DMS114 treated with DMSO at 0.1 percent for 48 hours (cell line): ENCODE data around the gene XYLT1.

Experiments used
- DNase-seq: peaks from one replicate; lab custom pipeline; 2025; ENCODE audit not compliant: unreplicated experiment; lab: John Stamatoyannopoulos, UW

XYLT1 gene

DNA sequence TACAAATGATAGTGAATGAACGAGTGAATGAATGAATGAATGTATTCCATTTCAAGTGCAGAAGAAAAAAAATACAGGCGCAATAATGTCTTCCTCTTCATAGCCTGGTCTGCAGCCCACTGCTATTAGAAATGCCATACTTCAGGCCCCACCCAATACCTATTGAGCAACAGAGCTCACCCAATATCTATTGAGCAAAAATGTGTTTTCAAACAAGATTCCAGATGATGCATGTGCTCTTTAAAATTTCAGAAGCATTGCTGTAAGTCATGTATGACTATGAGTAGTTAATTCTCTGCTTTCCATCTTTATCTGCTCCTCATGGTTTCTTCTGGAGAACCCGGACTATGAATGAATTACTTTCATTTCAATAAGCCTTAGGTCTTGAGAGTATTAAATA, 308.2 kb downstream of the XYLT1 start:
- DNase-seq = no peak

DNA sequence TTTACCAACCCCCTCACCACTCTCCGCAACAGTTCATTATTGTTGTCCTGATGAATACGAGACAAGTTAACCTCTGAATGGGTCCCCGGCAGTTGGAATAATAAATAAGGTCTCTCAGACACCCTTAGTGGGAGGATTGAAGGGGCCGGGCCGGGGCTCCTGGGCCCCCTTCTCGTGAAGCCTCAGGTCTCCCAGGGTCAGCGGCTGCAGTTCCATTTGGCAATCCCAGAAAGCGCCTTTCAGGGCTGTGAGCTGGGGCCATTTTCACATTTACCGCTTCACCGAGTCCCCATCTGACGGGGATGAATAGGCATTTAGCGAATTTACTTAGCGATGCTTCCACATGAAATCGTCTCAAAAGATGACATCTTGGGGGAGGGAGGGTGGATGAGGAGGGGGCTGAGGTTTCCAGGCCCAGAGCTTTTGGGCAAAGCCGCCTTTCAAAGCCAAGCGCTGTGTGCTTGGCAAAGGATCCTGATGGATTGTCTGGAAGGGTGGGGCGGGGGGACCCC, 309.8 kb downstream of the XYLT1 start:
- no peak for DNase-seq

DNA sequence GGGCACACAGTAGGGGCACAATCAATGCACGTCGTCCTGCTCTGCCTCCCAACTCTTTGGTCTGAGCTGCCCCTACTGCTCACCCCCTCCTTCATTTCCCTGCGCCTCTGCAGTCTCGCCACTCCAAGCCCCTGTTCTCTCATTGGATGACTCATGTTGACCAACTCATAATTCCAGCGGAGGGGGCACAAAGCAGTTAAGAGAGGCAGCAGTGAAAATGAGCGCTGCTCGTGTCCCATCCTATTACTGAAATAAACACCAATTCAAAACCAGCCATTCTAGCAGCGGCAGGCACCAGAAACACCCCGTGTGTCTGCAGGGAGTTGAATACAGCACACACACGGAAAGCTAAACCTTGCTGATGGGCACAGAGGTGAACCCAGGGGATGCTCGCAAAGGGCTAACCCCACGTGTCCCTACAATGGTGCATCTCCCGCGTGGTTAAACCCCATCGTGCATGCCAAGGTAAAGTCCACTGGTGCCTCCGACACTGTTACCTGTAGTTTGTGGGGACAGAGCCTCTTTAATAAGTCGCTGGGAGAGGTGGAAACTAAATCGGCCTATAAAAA, 310.4 kb downstream of the XYLT1 start:
- DNase-seq = no peak

DNA sequence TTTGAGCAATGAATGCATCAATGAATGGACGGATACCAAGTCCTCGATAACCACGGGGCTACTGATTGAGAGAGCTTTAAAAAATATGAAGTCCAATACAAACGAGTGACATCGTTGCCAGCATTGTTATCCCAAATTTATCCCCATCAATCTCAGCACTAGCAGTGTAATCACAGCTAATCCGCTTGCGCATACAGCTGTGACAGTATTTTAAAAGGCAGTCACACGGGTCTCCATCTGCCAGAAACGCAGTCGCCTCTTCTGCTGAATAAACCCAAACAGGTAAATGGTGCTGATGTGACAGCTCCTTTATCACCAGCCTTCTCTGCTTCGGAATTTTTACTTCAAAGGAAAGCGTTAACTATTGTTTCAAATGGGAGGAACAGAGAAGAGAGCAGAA, 311.1 kb downstream of the XYLT1 start:
- DNase-seq = no peak

DNA sequence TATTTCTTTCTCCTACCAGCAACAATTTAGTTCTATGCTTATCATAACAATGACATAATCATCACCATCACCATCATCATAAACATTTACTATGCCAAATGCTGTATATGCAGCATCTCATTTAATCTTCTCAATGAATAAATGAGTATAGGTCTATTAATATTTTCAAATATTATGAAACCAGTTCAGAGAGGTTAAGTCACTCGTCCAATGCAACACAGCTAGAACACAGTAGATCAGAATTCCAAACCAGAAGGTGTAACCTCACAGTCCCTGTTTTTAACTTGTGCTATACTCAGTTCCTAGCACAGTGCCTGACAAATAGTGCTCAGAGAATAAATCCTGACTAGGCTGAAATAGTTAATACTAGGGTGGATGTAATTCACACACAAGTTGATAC, 314.8 kb downstream of the XYLT1 start:
- DNase-seq = no peak

DNA sequence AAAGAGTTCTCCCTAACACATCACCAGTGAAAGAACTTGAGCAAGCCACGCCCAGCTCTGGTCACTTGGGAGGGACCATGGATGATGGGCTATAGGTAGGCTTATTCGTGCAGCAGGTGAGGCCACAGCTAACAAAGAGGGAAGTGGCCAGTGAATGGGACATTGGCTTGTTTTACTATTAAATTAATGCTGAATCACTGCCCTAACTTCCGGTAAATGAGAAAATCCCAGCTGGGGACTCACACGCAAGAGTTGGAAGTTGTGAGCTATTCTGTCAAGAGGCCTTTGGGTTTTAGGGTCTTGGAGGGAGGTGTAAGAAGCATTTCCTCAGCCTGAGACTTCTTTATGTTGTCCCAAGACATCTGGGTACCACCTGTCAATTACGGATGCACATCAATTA, 315.3 kb downstream of the XYLT1 start:
- no peak for DNase-seq

DNA sequence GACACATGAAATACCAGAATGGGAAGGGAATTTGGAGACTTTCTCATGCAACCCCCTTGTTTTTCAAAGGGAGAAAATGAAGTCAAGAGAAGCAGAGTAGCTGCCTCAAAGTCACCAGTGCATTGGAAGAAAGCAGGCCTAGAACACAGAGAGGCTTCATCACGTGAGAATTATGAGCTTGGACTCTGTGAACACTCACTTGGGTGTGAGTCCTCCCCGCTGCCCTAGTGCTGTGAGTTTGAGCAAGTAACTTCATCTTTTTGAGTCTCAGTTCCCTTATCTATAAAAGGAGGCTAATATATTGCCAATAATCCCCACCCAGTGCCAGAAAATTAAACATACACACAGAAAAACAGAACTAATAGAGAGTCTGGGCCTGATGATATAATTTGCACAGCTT, 315.8 kb downstream of the XYLT1 start:
- no peak for DNase-seq

DNA sequence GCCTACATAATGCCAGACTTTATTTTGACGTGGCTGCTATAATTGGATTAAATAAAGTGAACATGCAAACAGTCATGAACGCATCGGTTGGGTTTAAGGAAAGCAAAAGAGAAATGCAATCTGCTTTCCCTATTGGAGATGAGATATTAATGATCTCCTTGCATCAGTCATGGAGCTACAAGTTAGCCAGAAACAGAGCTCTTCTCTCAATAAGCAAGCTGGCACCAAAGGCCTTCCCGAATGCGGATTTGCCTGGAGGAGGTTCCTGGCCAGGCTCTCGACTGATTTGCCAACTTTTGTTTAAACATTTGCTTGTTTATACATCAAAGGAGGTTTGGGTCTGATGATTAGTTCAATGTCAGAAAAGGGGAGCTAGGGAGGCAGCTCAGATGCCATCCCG, 318.4 kb downstream of the XYLT1 start:
- no peak for DNase-seq

DNA sequence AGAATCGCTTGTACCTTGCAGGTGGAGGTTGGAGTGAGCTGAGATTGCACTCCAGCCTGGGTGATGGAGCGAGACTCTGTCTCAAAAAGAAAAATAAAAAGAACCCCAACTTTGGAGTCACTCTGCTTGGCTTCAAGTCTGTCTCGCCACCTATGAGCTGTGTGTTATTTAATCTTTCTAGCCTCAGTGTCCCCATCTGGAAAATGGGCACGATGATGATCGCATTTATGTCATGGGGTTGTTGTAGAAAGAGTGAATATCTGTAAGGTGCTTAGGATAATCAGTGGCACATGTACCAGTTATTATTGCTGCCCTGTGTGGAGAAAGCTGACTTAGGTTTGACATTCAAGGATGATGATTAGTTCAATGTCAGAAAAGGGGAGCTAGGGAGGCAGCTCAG, 319.4 kb downstream of the XYLT1 start:
- DNase-seq = no peak

DNA sequence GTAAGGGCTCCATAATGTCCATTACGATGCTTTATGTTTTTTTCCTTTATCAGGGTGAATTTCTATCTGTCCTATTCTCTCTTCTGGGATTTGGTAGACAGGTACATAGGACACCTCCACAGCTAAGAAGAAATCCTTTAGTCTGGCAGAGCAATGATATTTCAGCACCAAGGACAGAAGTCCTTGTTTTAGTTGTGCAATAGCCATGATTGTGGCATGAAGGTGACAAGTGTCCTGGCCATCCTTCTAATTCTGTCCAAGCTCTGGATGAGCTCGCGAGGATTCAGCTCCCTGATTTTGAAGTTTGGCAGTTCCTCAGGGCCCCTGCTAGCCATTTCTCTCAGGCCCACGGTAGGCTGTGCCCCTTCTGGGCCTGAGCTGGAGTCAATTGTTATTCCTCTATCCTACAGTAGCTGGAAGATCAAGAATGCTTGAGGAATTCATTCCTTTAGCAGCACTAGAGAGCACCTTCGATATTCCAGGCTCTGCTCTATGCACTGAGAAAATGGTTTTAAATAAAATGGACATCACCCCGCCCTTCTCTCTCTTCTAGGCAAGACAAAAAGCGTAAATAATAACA, 320.8 kb downstream of the XYLT1 start:
- DNase-seq = no peak

DNA sequence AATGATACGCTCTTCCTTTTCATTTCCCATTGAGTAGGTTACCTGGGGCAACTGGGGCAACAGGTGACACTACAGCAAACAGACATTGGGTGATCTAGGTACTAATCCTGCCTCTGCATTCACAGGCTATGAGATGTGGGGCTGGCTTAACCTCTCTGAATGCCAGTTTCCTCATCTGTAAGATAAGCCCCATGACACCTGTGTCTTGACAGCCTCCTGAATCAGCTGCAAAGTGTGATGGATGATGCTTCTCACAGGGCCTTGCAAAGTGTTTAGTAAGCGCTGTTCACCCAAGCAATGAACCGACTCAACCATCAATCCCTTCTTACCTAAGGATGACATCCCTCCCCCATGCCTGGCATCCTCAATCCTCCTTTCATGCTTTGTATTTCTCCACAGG, 322.8 kb downstream of the XYLT1 start:
- no peak for DNase-seq

DNA sequence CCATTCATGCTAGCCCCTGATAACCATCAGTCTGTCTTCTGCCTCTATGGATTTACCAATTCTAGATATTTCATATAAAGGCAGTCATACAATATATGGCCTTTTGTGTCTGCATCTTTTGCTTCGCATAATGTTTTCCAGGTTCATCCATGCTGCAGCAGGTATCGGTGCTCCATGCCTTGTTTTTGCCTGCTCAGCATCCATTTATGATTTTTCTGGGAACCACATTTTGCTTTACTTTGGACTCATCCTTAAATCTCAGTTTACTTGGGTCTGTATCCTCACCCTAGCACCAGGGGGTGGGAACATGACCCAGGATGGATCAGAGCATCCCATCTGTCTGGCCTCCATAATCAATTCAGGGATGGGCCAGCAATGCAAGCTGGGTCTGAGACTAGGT, 325.7 kb downstream of the XYLT1 start:
- DNase-seq = no peak

DNA sequence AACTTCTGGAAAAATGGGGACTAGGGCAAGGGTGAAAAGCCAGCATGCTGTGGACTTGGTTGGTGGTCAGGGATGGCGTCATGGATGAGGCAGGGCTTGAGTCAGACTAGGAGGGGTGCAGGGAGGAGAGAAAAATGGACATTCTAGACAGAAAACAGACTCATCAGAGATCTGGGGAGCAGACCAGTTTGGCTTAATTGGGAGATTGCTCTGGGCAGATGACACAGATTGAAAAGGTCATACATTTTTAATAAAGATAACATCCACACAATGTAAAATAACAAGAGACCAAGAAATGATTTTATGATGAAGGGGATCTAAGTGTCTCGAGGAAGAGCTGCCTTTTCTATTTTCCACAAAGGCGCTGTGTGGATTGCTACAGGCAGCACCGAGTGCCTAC, 326.3 kb downstream of the XYLT1 start:
- no peak for DNase-seq

DNA sequence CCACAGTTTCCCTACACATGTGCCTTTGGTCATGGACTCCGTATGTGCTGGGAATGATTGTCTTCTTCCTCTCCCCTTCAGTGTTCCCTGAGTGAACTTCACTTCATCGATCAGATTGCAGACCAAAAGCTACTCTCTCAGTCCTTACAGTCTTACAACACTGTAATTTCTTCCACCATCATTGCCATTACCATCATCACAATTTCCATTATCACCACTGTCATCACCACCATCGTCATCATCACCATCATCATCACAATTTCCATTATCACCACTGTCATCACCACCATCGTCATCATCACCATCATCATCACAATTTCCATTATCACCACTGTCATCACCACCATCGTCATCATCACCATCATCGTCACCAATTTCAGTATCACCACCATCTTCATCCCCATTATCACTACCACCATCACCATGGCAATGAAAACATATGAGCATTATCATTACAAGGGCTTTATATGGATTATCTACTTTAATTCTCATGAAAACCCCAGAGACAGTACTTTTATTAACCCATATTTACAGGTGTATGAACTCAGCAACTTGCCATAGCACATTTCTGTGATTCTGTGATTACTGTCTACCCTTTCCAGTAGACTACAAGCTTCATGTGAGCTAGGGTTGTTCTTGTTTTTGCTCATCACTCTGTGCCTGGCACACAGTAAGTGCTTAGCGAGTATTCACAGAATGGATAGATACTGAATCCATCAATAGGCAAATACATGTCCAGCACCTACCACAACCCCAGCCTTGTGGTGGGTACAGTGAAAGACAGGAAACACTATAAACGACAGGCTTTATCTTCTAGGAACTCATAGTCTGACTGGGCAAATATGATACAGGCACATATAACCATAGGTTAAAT, 327.0 kb downstream of the XYLT1 start:
- DNase-seq = no peak

DNA sequence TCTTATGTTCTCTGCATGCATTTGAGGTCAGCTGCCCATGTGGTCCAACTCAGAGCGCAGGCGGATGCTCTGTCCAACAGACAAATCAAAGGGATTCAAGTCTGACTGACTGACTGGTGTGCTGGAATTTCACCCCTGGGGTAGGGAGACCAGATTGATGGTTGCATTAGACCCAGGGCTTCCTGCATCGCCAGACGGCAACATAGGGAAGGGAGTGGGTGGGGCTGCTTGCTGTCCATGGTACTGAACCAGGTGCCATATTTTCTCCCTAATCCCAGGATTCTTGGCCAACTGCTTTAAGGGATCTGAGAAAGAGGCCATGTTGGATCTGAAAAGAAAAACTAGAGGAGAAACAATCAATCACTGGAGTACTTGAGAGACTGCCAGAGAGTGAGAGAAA, 332.0 kb downstream of the XYLT1 start:
- DNase-seq = no peak

DNA sequence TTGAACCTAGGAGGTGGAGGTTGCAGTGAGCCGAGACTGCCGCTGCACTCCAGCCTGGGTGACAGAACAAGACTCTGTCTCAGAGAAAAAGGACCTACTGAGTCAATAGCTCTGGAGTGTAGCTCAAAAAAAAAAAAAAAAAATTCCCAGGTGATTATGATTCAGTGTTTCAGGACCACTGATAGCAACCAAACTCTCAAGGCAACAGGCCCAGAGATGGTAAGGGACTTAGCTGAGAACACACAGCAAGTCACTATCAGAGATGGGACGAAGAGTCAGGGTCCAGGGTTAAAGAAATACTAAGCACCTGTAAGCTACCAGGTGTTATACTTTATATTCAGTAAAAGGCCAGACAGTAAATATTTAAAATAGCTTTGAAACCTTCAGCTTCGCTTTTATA, 335.3 kb downstream of the XYLT1 start:
- no peak for DNase-seq

DNA sequence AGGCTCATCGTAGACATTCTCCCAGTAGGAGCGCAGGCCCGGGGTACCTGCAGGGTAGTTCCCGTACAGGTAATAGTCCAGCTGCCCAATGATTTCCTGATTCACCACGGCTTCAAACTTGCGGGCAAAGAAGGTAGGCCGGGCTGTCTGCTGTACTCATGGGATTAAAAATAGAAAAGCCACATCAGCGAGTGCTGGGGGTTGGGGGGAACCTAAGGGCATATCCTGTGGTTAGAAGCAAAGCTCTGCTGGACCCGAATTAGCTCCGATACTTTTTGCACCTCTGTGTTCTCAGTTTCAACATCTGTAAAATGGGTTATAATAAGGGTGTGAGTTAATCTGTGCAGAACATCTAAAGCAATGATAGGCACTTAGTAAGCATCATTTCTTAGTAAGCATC, 336.2 kb downstream of the XYLT1 start:
- no peak for DNase-seq

DNA sequence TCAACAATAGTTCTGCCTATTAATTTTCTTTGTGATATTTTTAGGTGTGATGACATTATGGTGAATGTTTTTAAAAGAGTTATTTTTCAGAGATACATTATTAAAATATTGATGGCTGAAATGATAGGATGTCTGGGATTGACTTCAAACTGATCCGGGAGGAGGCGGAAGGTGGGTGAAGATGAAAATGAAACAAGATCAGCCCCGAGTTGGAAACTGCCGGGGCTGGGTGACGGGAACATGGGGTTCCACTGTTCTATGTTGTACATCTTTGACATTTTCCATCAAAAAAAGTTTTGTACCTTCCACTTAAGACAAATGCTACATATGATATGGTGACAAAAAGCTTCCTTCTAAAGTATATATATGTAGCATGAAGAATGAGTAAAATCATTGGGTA, 336.9 kb downstream of the XYLT1 start:
- DNase-seq = no peak

DNA sequence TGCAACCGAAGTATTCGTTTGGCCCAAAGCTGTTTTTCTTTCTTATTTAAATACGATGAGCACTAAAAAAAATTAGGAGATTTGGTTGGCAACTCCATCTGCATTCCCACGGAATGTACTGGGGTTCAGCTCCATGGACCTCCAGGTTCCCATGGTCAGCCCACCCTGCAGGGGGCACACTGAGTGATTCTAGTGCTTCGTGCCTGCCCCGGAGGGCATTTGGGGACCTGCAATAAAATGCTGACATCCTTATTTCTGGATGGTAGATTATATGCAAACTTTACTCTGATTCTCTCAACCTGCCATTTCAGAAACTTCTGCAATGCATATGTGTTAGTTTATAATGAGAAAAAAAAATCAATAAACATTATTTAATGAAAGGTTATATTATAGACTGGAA, 339.4 kb downstream of the XYLT1 start:
- no peak for DNase-seq

DNA sequence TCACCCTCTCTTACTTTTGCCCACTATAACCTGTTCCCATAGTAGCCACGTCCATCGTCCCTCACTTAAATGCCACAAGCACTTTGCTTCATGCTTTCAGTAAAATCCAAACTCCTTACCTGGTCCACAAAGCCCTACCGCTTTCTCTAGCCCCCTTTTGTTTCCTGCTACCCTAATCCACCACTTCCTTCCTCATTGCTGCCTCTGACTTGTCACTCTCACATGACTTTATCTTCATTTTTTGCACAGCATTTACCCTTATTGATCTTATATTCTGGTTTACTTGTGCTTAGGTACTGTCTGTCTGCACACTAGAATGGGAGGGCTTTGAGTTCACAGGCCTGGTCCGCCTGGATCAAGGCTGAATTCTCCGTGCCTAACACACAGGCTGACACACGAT, 340.0 kb downstream of the XYLT1 start:
- DNase-seq = no peak

DNA sequence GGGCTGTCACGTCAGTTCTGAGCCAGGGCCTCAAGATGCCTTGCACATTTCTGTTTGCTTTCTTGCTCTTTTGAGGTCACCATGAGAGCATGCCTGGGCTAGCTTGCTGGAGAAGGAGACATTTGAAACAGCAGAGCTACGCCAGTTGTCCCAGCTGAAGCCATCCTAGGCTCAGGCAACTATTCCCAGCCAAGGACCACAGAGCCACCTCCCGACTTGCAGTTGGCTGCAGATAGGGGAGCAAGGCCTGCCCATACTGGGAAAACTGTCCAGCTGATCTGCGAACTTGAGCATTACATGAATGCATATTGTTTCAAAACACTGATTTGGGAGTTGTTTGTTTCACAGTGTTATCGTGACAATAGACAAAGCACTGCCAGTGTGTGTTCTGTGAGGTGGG, 340.8 kb downstream of the XYLT1 start:
- no peak for DNase-seq

DNA sequence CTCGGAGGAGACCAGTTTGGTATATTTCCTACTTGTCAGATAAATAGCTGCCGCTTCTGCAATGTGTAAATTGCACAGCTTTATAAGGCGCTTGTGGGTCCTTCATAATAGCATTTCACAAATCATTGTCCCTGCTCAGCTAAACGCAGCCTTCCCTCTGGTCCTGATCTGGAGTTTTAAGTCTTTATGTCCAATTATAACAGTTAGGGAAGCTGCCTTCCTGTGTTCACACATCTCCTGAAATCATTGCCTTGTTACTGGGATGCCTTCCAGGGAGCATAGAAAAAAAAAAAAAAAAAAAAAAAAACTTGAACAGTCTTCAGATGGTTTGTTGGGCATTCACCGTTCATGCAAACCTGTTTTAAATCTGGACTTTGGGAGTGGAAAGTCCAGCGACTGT, 342.0 kb downstream of the XYLT1 start:
- no peak for DNase-seq
